ENCODE measurements around the gene DCN.

DNA sequence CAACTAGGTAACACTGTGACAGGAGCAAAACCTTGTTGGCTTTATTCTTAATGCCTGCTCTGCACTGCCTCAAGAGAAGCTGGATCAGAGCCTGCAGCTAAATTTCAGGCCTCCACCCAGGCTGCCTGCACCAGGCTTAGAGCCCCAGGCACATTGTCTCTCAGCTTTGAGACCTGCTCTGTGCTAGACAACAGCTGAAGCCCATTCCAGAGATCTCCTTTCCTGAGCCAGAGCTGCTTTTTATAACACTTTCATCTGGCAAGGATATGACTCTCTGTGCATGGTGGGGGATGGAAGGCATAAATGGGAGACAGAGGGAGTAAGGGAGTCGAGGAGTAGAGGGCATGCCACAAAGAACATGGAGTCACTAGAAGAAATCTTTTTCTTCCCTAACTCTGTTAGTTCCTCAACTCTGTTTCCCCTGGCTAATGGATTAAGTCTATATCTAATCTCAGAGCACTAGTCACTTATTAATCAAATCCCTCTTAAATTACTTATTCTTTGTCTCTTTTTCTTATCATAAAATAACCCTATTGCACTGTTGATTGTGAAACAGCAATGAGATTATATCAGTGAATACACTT, 44.2 kb downstream of the DCN start:
- no peak for TF ChIP-seq CTCF (IDR thresholded peaks at IDR 0.05)
- no peak for TF ChIP-seq POLR2AphosphoS5 (IDR thresholded peaks at IDR 0.05)
